OCI-LY3 (cell line): ENCODE data around the gene NCAPG2.

Experiments
- EZH2phosphoT487 ChIP-seq: fragments of 200-600 bp; shearing (Covaris generic); IDR thresholded peaks from 2 replicates; pipeline ENCODE4 v1.6.1; 2018; ENCODE audit warnings: antibody characterized with exemption, mixed run types, low read depth
- TF ChIP-seq, protein P1 (sequence below): fragments of 200-600, 300-600 bp; sonication (generic); IDR thresholded peaks from 2 replicates; pipeline ENCODE4 v1.5.1; 2014; ENCODE audit warnings: antibody characterized with exemption, low read length, low read depth

- TF ChIP-seq, protein P1, sequence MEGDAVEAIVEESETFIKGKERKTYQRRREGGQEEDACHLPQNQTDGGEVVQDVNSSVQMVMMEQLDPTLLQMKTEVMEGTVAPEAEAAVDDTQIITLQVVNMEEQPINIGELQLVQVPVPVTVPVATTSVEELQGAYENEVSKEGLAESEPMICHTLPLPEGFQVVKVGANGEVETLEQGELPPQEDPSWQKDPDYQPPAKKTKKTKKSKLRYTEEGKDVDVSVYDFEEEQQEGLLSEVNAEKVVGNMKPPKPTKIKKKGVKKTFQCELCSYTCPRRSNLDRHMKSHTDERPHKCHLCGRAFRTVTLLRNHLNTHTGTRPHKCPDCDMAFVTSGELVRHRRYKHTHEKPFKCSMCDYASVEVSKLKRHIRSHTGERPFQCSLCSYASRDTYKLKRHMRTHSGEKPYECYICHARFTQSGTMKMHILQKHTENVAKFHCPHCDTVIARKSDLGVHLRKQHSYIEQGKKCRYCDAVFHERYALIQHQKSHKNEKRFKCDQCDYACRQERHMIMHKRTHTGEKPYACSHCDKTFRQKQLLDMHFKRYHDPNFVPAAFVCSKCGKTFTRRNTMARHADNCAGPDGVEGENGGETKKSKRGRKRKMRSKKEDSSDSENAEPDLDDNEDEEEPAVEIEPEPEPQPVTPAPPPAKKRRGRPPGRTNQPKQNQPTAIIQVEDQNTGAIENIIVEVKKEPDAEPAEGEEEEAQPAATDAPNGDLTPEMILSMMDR: no peak
- no peak for TF ChIP-seq EZH2phosphoT487
Observed at GRCh38 chr7:158638001-158638400, 66.6 kb downstream of the NCAPG2 start.
